NCI-H510A (cell line): ENCODE results near the gene KCNN4.
A peak's percentile ranks its signal among the peaks of the same experiment; 100 is the strongest.
"Not testable (repeated sequence)": the region's sequence is repeated elsewhere in the genome, so short reads cannot be mapped to it uniquely, and the experiment has no call there.

ENCODE experiments used
- DNase-seq: peaks from one replicate; lab custom pipeline; 2025; lab: John Stamatoyannopoulos, UW

The KCNN4 gene

DNA sequence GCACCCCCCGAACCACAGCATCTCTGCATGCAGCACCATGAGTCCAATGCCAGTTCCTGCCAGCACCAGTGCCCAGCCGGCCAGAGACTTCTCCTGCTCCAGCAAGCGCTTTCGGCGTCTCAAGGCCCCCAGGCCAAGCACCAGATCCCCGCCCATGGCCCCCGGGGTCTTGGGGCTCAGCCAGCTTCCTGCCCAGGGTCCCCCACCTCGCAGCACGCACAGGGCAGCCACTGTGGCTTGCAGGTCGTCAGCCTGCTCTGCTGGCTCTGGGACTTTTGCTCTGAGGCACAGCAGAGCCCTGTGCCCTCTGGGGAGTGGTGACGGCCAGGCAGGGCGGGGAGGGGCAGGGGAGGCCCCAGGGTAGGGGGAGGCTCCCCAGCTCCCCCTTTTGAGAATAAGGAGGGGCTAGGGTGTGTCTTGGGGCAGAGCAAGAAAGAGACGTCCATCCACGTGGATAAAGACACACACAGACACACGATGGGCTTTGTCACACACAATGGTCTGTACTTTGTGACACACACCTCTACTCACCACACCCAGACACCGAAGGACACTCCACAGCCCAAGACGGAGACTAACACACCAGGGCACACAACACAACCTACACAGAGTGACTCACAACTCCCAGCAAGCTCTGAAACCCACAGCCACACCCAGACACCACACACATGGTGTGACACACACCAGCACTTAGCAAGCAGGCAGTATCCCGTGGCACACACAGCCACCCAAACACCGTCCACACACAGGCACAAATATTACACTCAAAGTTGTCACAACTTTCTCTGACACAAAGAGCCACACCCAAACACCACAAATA is at the start of gene KCNN4:
KCNN4 (minus strand) TSS at position 268 of the 820 bp plus-strand sequence; CDS start at position 156, 112 bp downstream.
- DNase-seq: no peak

GRCh38 chr19:43826787-43827754 is 46.3 kb upstream of the KCNN4 start, which contains the start of gene ZNF283:
ZNF283 (plus strand) TSS chr19:43827321; CDS start chr19:43833505, 6,184 bp downstream.
- DNase-seq: peak; percentile 77

GRCh38 chr19:43824572-43824971 is 43.8 kb upstream of the KCNN4 start:
- DNase-seq: not testable (repeated sequence)

DNA sequence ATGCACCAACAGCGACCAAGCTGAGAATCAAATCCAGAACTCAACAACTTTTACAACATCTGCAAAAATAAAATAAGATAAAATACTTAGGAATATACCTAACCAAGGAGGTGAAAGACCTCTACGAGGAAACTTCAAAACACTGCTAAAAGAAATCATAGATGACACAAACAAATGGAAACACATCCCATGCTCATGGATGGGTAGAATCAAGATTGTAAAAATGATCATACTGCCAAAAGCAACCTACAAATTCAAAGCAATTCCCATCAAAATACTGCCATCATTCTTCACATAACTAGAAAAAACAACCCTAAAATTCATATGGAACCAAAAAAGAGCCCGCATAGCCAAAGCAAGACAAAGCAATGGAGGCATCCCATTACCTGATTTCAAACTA is 43.1 kb upstream of the KCNN4 start:
- not testable (repeated sequence) for DNase-seq

- no peak for DNase-seq
Measured at GRCh38 chr19:43820884-43821215, 40.1 kb upstream of the KCNN4 start.

DNA sequence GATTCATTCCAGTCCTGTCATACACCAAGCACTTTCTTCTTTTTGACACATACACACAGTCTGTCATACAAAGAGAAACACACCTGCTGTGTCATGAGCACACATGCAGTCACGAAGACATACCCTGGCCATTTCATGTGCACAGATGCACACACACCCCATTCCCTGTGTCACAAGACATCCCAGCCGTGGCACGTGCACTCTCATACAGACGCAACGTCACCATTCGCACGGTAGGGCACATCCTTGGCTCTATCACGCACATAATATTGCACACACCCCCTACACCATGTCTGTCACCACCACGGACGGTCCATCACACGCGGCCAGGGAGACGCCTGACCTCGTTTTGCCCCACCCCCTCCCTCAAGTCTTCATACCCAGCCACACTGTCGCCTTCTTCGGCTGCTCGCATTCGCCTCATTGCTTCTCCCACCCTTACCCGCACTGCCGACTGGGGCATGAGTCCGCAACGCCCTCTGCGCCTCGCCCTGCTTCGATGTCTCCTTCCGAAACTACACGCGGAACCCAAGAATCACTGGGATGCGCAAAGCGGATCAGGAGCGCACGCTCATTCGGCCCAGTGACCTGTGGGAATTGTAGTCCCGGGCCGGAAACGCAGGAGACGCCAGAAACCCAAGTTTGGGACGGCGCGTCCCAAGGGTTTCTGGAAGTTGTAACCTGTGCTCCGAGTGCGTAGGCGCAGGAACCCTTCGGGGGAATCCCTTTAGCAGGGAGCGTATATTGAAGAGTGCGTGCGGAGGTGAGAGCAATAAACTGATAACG is 39.5 kb upstream of the KCNN4 start:
- DNase-seq: no peak

GRCh38 chr19:43818500-43818899 is 37.7 kb upstream of the KCNN4 start:
- no peak for DNase-seq

GRCh38 chr19:43817454-43817853 is 36.7 kb upstream of the KCNN4 start:
- not testable (repeated sequence) for DNase-seq

DNA sequence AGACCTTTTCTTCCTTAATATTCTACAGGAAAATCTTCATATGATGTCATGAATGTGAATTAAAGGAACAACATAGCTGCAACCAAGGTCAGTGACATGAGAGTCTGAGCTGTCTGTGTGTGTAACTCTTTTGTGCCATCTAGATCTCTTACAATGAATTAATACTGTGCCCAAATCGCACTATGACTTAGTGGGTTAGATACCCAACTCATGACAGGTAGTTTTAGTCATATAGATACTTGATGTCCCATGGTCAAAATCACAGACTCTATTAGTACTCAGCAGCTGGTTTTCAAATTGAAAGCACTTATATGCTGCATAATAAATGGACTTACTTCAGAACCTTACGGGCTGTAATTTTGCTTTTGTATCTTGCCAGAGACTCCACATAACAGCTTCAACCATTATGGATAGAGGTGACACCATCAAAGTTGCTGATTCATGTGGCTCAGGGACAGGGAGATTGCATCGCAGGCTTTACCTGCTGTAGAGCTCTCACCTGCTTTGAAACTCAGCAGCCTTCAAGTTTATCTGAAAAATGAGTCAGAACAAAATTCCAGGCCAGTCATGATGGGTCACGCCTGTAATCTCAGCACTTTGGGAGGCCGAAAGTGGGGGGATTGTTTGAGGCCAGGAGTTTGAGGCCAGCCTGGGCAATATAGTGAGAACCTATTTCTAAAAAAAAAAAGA is 34.0 kb upstream of the KCNN4 start:
- no peak for DNase-seq

DNA sequence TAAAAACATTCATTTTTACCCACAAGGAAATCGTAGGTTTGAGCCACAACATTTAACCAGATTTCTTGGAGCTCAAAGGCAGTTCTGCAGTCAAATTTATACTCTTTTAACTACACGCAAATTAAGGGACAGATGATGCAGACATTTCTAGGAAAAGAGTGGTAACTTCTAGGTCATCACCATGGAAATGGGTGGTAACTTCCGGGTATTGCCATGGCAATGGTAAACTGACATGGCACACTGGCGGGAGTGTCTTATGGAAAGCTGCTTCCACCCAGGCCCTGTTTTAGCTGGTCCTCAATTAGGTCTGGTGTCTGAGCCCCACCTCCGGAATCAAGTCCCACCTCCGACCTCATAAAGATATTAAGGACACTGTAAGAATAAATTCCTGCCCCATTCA is 31.9 kb upstream of the KCNN4 start:
- DNase-seq: no peak

DNA sequence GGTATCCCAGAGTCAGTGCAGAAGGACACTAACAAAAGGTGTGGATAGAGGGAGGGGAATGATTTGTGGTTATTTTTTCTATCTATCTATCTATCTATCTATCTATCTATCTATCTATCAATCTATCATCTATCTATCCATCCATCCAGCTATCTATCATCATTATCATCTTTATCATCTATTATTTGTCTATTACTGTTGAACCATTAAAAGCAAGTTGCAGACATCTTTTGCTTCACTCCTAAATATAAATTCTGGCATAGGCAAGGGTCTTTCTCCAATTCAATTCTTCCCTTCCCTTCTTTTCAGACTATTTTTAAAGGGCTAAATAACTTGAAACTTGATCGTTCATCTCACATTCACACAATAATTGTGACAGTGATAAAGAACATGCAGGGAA is 31.5 kb upstream of the KCNN4 start:
- no peak for DNase-seq

GRCh38 chr19:43811837-43812236 is 31.1 kb upstream of the KCNN4 start:
- DNase-seq: no peak

GRCh38 chr19:43809762-43810696 is 29.3 kb upstream of the KCNN4 start:
- no peak for DNase-seq

- DNase-seq: no peak
Measured at GRCh38 chr19:43807651-43808050, 26.9 kb upstream of the KCNN4 start.

DNA sequence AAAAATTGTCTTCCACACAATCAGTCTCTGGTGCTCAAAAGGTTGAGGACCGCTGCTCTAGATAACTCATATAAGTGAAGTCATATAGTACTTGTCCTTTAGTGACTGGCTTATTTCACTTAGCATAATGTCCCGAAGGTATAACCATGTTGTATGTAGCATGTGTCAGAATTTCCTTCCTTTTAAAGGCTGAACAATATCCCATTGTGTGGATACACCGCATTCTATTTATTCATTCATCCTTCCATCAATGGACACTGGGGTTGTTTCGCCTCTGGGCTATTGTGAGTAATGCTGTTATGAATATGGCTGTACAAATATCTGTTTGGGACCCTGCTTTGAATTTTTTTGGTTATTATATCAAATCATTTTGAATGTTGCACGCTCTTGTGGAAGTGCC is 26.1 kb upstream of the KCNN4 start:
- DNase-seq: no peak

DNA sequence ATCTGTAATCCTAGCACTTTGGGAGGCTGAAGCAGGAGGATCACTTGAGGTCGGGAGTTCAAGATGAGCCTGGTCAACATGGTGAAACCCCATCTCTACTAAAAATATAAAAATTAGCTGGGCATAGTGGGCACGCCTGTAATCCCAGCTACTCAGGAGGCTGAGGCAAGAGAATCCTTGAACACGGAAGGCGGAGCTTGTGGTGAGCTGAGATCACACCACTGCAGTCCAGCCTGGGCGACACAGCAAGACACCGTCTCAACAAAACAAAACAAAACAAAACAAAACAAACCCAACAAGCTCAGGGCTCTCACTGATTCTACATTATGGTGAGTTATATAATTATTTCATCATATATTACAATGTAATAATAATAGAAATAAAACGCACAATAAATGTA is 25.6 kb upstream of the KCNN4 start:
- DNase-seq: not testable (repeated sequence)

GRCh38 chr19:43804432-43804831 is 23.7 kb upstream of the KCNN4 start:
- DNase-seq: no peak

GRCh38 chr19:43802216-43802951 is 21.6 kb upstream of the KCNN4 start, which contains the start of gene LYPD5:
LYPD5 (minus strand) TSS chr19:43802447; CDS start chr19:43802380, 67 bp downstream.
- DNase-seq: no peak

GRCh38 chr19:43799502-43800142 is 18.8 kb upstream of the KCNN4 start:
- DNase-seq: no peak
